ENCODE data around the gene ERC2. TPM values are rescaled to one million over a fixed set of nuclear protein-coding genes. Genes with fewer than 3 reads are reported as not detected.

ERC2 gene
- polyA plus RNA-seq, 3 donors = not detected

GRCh38 chr3:56424336-56424735 is 43.9 kb downstream of the ERC2 start:
- H3K4me1 ChIP-seq (ENCODE audit: control insufficient read depth in 1 of 2, insufficient read depth in 2 of 2, low read length in 2 of 2) = no peaks in the 10 kb centered on the region
- no peak overlapping the region for H3K4me3 Mint-ChIP-seq
- DNase-seq = no peak
- intact Hi-C loops (cut with micrococcal nuclease) = no loop called here
- no peak for TF ChIP-seq CTCF (IDR thresholded peaks at IDR 0.05)
- H3K79me2 ChIP-seq (ENCODE audit: insufficient read depth, low read length) = no peaks in the 10 kb centered on the region
- H3K27ac ChIP-seq (ENCODE audit: low read depth in 1 of 2, low read length in 2 of 2) = no peak overlapping the region
- H3K27me3 ChIP-seq (ENCODE audit: control insufficient read depth in 2 of 2, insufficient read depth in 2 of 2, low read length in 2 of 2) = no peaks in the 10 kb centered on the region
- H3K4me1 Mint-ChIP-seq = no peaks in the 10 kb centered on the region
- H3K27ac Mint-ChIP-seq = no peak overlapping the region
- H3K9me3 ChIP-seq (replicated peaks in 1 of 2; ENCODE audit: control insufficient read depth in 1 of 2, insufficient read depth in 1 of 2, low read length in 2 of 2) = no peaks in the 10 kb centered on the region
- WGBS (ENCODE audit: insufficient coverage) = no CpG with 5 or more reads among the region's 1 CpG
- peaks cover 0 to 10% (median 3%) of the 10 kb centered on the region in 7 donors for H3K9me3 Mint-ChIP-seq
- H3K36me3 Mint-ChIP-seq = no peaks in the 10 kb centered on the region
- no peak overlapping the region for H3K4me3 ChIP-seq (replicated peaks in 1 of 3; ENCODE audit: low read depth in 2 of 3, low read length in 3 of 3)
- H4K20me1 ChIP-seq (ENCODE audit: insufficient read depth, low read length) = no peaks in the 10 kb centered on the region
- H2AFZ ChIP-seq (ENCODE audit: insufficient read depth, low read depth, low read length, poor library complexity, severe bottlenecking) = no peak overlapping the region
- H3K36me3 ChIP-seq (replicated peaks in 1 of 2; ENCODE audit: control insufficient read depth in 1 of 2, insufficient read depth in 2 of 2, low read length in 2 of 2) = no peaks in the 10 kb centered on the region
- no peak overlapping the region for H3K4me2 ChIP-seq (replicated peaks; ENCODE audit: extremely low read depth, low read length, poor library complexity, severe bottlenecking)
- H3K9ac ChIP-seq (ENCODE audit: insufficient read depth, low read length, poor library complexity, severe bottlenecking) = no peak overlapping the region
- peaks cover 2 to 3% (median 2%) of the 10 kb centered on the region in 3 donors for H3K27me3 Mint-ChIP-seq (ENCODE audit: low read depth in 3 of 3)

- intact Hi-C loops (cut with micrococcal nuclease) = no loop called here
- Histone ChIP-seq H3K9ac (ENCODE audit: insufficient read depth, low read length, poor library complexity, severe bottlenecking) (no peak overlapping the region), H2AFZ (ENCODE audit: insufficient read depth, low read depth, low read length, poor library complexity, severe bottlenecking) (no peak overlapping the region), H3K4me1 (ENCODE audit: control insufficient read depth in 1 of 2, insufficient read depth in 2 of 2, low read length in 2 of 2) (no peaks in the 10 kb centered on the region), H3K27me3 (ENCODE audit: control insufficient read depth in 2 of 2, insufficient read depth in 2 of 2, low read length in 2 of 2) (no peaks in the 10 kb centered on the region), H3K27ac (ENCODE audit: low read depth in 1 of 2, low read length in 2 of 2) (no peak overlapping the region), H3K4me2 (replicated peaks; ENCODE audit: extremely low read depth, low read length, poor library complexity, severe bottlenecking) (no peak overlapping the region), H3K4me3 (replicated peaks in 1 of 3; ENCODE audit: low read depth in 2 of 3, low read length in 3 of 3) (no peak overlapping the region), H3K9me3 (replicated peaks in 1 of 2; ENCODE audit: control insufficient read depth in 1 of 2, insufficient read depth in 1 of 2, low read length in 2 of 2) (no peaks in the 10 kb centered on the region), H3K36me3 (replicated peaks in 1 of 2; ENCODE audit: control insufficient read depth in 1 of 2, insufficient read depth in 2 of 2, low read length in 2 of 2) (no peaks in the 10 kb centered on the region), H4K20me1 (ENCODE audit: insufficient read depth, low read length) (no peaks in the 10 kb centered on the region), H3K79me2 (ENCODE audit: insufficient read depth, low read length) (no peaks in the 10 kb centered on the region)
- WGBS (ENCODE audit: insufficient coverage) = 83% methylated on average over 2 of the region's 5 CpGs
- DNase-seq = no peak
- no peaks in the 10 kb centered on the region for H3K4me1 Mint-ChIP-seq
- no peak overlapping the region for H3K4me3 Mint-ChIP-seq
- H3K27me3 Mint-ChIP-seq (ENCODE audit: low read depth in 3 of 3) = peaks cover 2% of the 10 kb centered on the region in 3 donors
- no peak for TF ChIP-seq CTCF (IDR thresholded peaks at IDR 0.05)
- no peaks in the 10 kb centered on the region for H3K36me3 Mint-ChIP-seq
- H3K9me3 Mint-ChIP-seq = peaks cover 0 to 8% (median 3%) of the 10 kb centered on the region in 7 donors
- H3K27ac Mint-ChIP-seq = no peak overlapping the region
Measured at GRCh38 chr3:56423661-56424099, 44.6 kb downstream of the ERC2 start.

Data from CD14-positive monocyte (primary cell).